PC-3 (cell line): ENCODE results near the gene FSD1. TPM values are rescaled to one million over a fixed set of nuclear protein-coding genes. Genes with fewer than 3 reads are reported as not detected.

Experiments
- ATAC-seq: fragments of 200-7000 bp; cut with Tn5 transposase; 2 replicates; pipeline ENCODE4 v1.9.1; 2020; ENCODE audit warnings: mild to moderate bottlenecking, moderate library complexity
- BruUV-seq: library from RNA; stranded (reverse); fragments of 400-500 nt; replicated peaks from 2 replicates; lab custom pipeline; 2021; lab: Mats Ljungman, UMichigan
- CTCF ChIA-PET: fragments of 300-600 bp; sonication (Branson Sonifier 250); formaldehyde crosslinking; loops from one replicate; lab custom pipeline; 2022; ENCODE audit warnings: antibody characterized with exemption; lab: Charles Lee
- POLR2A ChIA-PET: fragments of 300-600 bp; sonication (Branson Sonifier 250); formaldehyde crosslinking; loops from one replicate; lab custom pipeline; 2022; ENCODE audit warnings: antibody characterized with exemption; ENCODE audit not compliant: unreplicated experiment; lab: Charles Lee
- DNase-seq: peaks from one replicate; pipeline ENCODE4 v3.0.0-alpha.2; 2015
- H2AFZ ChIP-seq: fragments of 300-600 bp; sonication (generic); 2 replicates; pipeline ENCODE4 v1.6.0; 2016; ENCODE audit warnings: antibody characterized with exemption, low read length
- H3F3A ChIP-seq: fragments of 300-600 bp; sonication (generic); one replicate; pipeline ENCODE4 v1.6.0; 2017; ENCODE audit warnings: antibody characterized with exemption, low read length, control low read depth, mild to moderate bottlenecking; ENCODE audit not compliant: unreplicated experiment
- H3K27ac ChIP-seq: fragments of 300-600 bp; sonication (generic); 2 replicates; pipeline ENCODE4 v1.5.1; 2016; ENCODE audit warnings: mild to moderate bottlenecking, low read length
- H3K27me3 ChIP-seq: fragments of 300-600 bp; sonication (generic); 2 replicates; pipeline ENCODE4 v1.6.1; 2016; ENCODE audit warnings: low read length, mixed read lengths
- H3K36me3 ChIP-seq: fragments of 300-600 bp; sonication (generic); 2 replicates; pipeline ENCODE4 v1.6.1; 2016; ENCODE audit warnings: low read depth, mixed run types, low read length, mixed read lengths
- H3K4me1 ChIP-seq: fragments of 300-600 bp; sonication (generic); 2 replicates; pipeline ENCODE4 v1.5.1; 2016; ENCODE audit warnings: low read length; ENCODE audit not compliant: insufficient read depth
- H3K4me2 ChIP-seq: fragments of 300-600 bp; sonication (generic); 2 replicates; pipeline ENCODE4 v1.6.0; 2016; ENCODE audit warnings: low read length
- H3K4me3 ChIP-seq: fragments of 300-600 bp; sonication (generic); 2 replicates; pipeline ENCODE4 v1.5.1; 2016; ENCODE audit warnings: mild to moderate bottlenecking, low read length, mixed read lengths
- H3K79me2 ChIP-seq: fragments of 300-600 bp; sonication (generic); 2 replicates; pipeline ENCODE4 v1.6.1; 2017; ENCODE audit warnings: low read length, mixed read lengths
- H3K9ac ChIP-seq: fragments of 300-600 bp; sonication (generic); 2 replicates; pipeline ENCODE4 v1.6.0; 2016; ENCODE audit warnings: mild to moderate bottlenecking, low read length
- H3K9me2 ChIP-seq: fragments of 300-600 bp; sonication (generic); replicated peaks from 2 replicates; pipeline ENCODE4 v1.6.1; 2016; ENCODE audit warnings: mixed run types, low read length, mixed read lengths
- H3K9me3 ChIP-seq: fragments of 300-600 bp; sonication (generic); 2 replicates; pipeline ENCODE4 v1.6.1; 2016; ENCODE audit warnings: low read length, mixed read lengths
- H4K20me1 ChIP-seq: fragments of 300-600 bp; sonication (generic); 2 replicates; pipeline ENCODE4 v1.6.1; 2016; ENCODE audit warnings: low read length, mixed read lengths
- CTCF ChIP-seq: fragments of 300-600 bp; sonication (generic); conservative IDR thresholded peaks from 2 replicates; pipeline ENCODE4 v1.5.1; 2017; ENCODE audit warnings: antibody characterized with exemption, low read depth, mild to moderate bottlenecking, low read length
- EZH2 ChIP-seq: fragments of 300-600 bp; sonication (generic); IDR thresholded peaks from one replicate; pipeline ENCODE4 v1.6.1; 2017; ENCODE audit warnings: antibody characterized with exemption, mild to moderate bottlenecking, low read length; ENCODE audit not compliant: unreplicated experiment
- EZH2phosphoT487 ChIP-seq: fragments of 300-600 bp; sonication (generic); IDR thresholded peaks from 2 replicates; pipeline ENCODE4 v1.6.1; 2018; ENCODE audit warnings: mild to moderate bottlenecking, antibody characterized with exemption, low read length, borderline replicate concordance
- intact Hi-C: fragments of 100-400 bp; cut with micrococcal nuclease; formaldehyde crosslinking; loops from 2 replicates; pipeline ENCODE4 v1.9.0; 2023
- total RNA-seq: library from RNA; depleted of rRNA; stranded (reverse); fragments of >200 nt; gene quantifications from 2 replicates; pipeline ENCODE4 v1.2.3, GENCODE V29; 2014

FSD1 gene
- total RNA-seq, 1 experiment from 2014 or later, result 8.7 TPM

DNA sequence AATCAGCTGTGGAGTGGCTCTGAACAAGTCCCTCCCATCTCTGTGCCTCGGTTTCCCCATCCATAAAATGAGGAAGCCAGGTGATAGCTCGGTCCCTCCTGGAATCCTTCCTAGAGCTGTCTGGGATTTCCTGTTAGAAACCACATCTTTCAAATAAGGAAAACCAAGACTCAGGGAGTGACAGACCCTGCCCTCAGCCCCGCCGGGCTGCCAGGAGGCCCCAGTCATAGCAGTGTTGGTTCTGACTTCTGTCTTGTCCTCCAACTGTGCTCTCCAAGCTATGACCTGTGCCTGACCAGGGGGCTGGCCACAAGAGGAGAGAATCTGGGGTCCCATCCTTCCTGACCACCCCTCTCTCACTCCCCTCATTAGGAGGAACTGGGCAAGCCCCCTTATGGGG, 26.4 kb upstream of the FSD1 start:
- POLR2A ChIA-PET, result no interaction called here
- H3K79me2 ChIP-seq, result no peaks in the 10 kb centered on the region
- peaks cover 9% of the 10 kb centered on the region for H3K27me3 ChIP-seq

GRCh38 chr19:4278419-4279266, 25.8 kb upstream of the FSD1 start, which contains the start of gene SHD:
SHD (plus strand) TSS chr19:4279266; CDS start chr19:4280064, 798 bp downstream.
- ATAC-seq (no peak), DNase-seq (no peak)
- peaks cover 9% of the 10 kb centered on the region for H3K27me3 ChIP-seq
- H4K20me1 ChIP-seq, result no peaks in the 10 kb centered on the region
- no peaks in the 10 kb centered on the region for H3K9me3 ChIP-seq
- no peaks in the 10 kb centered on the region for H3K9me2 ChIP-seq
- BruUV-seq, result no TSS peak
- H3K4me2 ChIP-seq, result no peak within 1 kb of the TSS
- ChIA-PET CTCF (no interaction called here), POLR2A (no interaction called here)
- no peak for TF ChIP-seq EZH2phosphoT487
- no peak within 1 kb of the TSS for H3K9ac ChIP-seq
- no peak within 1 kb of the TSS for H3K4me3 ChIP-seq
- no peaks in the 10 kb centered on the region for H3F3A ChIP-seq
- intact Hi-C loops, result no loop called here
- no peaks in the 10 kb centered on the region for H3K79me2 ChIP-seq
- no peak within 1 kb of the TSS for H2AFZ ChIP-seq
- no peak within 1 kb of the TSS for H3K27ac ChIP-seq
- H3K4me1 ChIP-seq, result no peaks in the 10 kb centered on the region
- no peaks in the 10 kb centered on the region for H3K36me3 ChIP-seq

More for the DNA sequence above, 26.4 kb upstream of the FSD1 start:
- Histone ChIP-seq H3F3A (no peaks in the 10 kb centered on the region), H3K9me3 (no peaks in the 10 kb centered on the region), H3K36me3 (no peaks in the 10 kb centered on the region), H3K27ac (no peak overlapping the region), H3K4me2 (no peak overlapping the region), H3K9me2 (no peaks in the 10 kb centered on the region), H3K4me3 (no peak overlapping the region), H3K4me1 (no peaks in the 10 kb centered on the region), H3K9ac (no peak overlapping the region), H4K20me1 (no peaks in the 10 kb centered on the region), H2AFZ (no peak overlapping the region)
- intact Hi-C loops, result no loop called here
- no peak for TF ChIP-seq EZH2
- no peak for TF ChIP-seq EZH2phosphoT487
- no peak for TF ChIP-seq CTCF
- no TSS peak for BruUV-seq
- CTCF ChIA-PET, result interaction anchor here (0.6 kb wide), 1 partner anchor 290 kb away, joined by 21 read pairs; no protein-coding TSS in a partner anchor
- DNase-seq (no peak), ATAC-seq (no peak)

GRCh38 chr19:4279267-4279529, 25.2 kb upstream of the FSD1 start:
- H3K27me3 ChIP-seq, result peaks cover 9% of the 10 kb centered on the region
- no peaks in the 10 kb centered on the region for H3K79me2 ChIP-seq
- H3K36me3 ChIP-seq, result no peaks in the 10 kb centered on the region
- no peak overlapping the region for H3K9ac ChIP-seq
- no peaks in the 10 kb centered on the region for H3K9me2 ChIP-seq
- H4K20me1 ChIP-seq, result no peaks in the 10 kb centered on the region
- no peak for DNase-seq
- H3K4me1 ChIP-seq, result no peaks in the 10 kb centered on the region
- no peak for ATAC-seq
- no peak overlapping the region for H3K4me2 ChIP-seq
- H3K27ac ChIP-seq, result no peak overlapping the region
- H2AFZ ChIP-seq, result no peak overlapping the region
- ChIA-PET CTCF (no interaction called here), POLR2A (no interaction called here)
- TF ChIP-seq EZH2phosphoT487 (no peak), CTCF (no peak), EZH2 (no peak)
- intact Hi-C loops, result no loop called here
- no peaks in the 10 kb centered on the region for H3F3A ChIP-seq
- no TSS peak for BruUV-seq
- no peaks in the 10 kb centered on the region for H3K9me3 ChIP-seq
- H3K4me3 ChIP-seq, result no peak overlapping the region
